Stimulated activated CD4-positive, alpha-beta T cell treated with anti-CD3 and anti-CD28 coated beads, Interleukin-1b, Interleukin-23, amount 100 ng/mL, for 24 hours (primary cell): ENCODE results near the gene OR5T1.

Experiments
- DNase-seq, 4 experiments: peaks; one replicate each; pipeline ENCODE4 v3.0.0-alpha.2; 2020; ENCODE audit warnings: low read depth in 4 of 4, low spot score in 1 of 4

Gene OR5T1

DNA sequence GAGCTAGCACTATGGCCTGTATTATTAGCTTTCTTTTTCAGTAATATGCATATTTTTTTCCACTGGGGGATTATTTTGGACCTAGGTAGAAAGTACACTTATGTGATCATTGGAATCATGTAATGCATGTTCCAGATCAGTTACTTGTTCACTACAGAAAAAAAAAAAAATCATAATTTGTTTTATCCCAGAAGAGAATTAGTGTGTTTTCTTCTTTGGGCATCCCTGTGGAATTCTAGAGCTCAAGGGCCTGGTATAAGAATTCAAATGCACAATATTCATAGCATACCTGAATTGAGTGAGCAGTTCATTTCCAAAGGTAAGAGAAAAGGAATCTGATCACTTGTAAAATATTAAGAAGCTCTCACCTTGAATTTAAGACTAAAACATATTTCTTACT, at the start of gene OR5T1:
OR5T1 (plus strand) TSS at position 301 of the 400 bp plus-strand sequence. CDS start 1,485 bp downstream, outside the sequence.
- DNase-seq: no peak

- no peak for DNase-seq
Observed at GRCh38 chr11:56234155-56234554, 39.8 kb upstream of the OR5T1 start, which contains the start of gene OR5T2. OR5T2 (minus strand) TSS chr11:56234255; CDS start chr11:56233062, 1,193 bp downstream.

- no peak for DNase-seq
Observed at GRCh38 chr11:56251954-56252353, 22.0 kb upstream of the OR5T1 start, which contains the start of gene OR5T3. OR5T3 (plus strand) TSS chr11:56252254; CDS start chr11:56252254, 0 bp downstream.

DNA sequence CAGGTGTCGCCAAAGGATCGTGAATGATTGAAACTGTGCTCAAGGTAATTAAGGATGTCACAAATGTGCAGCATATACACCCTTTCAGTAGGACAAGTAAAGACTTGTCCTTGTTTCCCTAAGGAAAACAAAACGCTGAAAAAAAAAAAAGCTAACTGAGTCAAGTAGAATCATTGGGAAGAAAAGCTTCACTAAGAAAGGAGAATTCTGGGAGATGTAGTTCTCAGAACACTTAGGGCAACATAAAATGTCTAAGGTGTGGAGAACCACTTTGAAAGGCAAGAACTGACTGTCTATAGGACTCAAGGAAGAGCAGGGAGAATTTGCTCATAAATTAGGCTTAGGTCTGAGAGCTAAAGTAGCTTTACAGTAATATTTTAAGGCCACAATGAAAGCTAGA, 2.9 kb upstream of the OR5T1 start:
- no peak for DNase-seq

DNA sequence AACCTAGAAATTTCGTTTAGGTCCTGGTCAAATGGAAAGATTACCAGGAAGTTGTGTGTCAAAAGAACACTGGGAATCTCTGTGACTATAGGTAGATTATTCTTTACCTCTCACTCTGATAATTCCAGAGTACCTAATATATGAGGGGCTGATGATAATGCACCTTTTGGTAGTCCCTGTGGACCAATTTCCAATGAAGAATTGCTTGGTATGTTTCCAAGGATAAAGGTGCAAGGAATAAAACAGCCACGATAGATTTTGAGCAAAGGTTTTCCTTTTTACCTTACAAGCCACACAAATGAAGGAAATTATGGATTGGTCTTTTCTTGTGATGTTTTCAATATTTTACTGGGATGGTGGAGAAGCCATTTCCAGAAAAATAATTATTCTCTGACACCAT, 18.2 kb downstream of the OR5T1 start, which contains the start of gene OR8H1:
OR8H1 (minus strand) TSS at position 101 of the 400 bp plus-strand sequence. CDS start 1,192 bp downstream, outside the sequence.
- DNase-seq: no peak

- DNase-seq: no peak
Observed at GRCh38 chr11:56296898-56297297, 22.9 kb downstream of the OR5T1 start.

DNA sequence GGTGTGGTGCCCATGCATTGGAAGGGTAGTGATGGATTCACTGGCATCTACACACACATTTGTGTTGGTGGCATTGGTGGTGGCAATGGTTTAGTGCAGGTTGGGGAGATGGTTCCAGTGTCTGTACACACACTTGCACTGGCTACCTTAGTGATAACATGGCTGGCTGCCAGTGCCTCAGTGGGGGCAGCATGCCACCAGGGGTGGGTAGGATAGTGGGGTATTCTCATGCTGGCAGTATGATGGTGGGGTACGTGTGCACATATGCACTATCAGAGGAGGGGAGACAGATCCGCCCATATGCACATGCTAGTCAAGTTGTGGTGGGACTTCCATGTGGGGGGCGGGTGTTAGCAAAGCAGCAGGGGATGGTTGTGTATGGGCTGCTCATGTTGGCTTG, 33.9 kb downstream of the OR5T1 start:
- DNase-seq: no peak

GRCh38 chr11:56314844-56315243, 40.9 kb downstream of the OR5T1 start, which contains the start of gene OR8K3:
OR8K3 (plus strand) TSS chr11:56315144; CDS start chr11:56318307, 3,163 bp downstream.
- no peak for DNase-seq
